HepG2 (cell line): ENCODE data around the gene SLC35A1. TPM values are rescaled to one million over a fixed set of nuclear protein-coding genes. Genes with fewer than 3 reads are reported as not detected.

ENCODE experiments used
- AHDC1 ChIP-seq: sonication (generic); formaldehyde crosslinking; IDR thresholded peaks from 2 replicates; pipeline ENCODE4 v1.5.1; 2020; ENCODE audit warnings: mild to moderate bottlenecking, missing genetic modification reagents, borderline replicate concordance
- AHR ChIP-seq: IDR thresholded peaks from 2 replicates; pipeline ENCODE4 v1.6.1; 2018; ENCODE audit warnings: missing genetic modification reagents, missing compliant biosample characterization
- ARID3A ChIP-seq: IDR thresholded peaks from 2 replicates; pipeline ENCODE4 v1.6.1; 2012; ENCODE audit warnings: low read depth, low read length, improper control_type of control experiment
- HNF4A ChIP-seq: sonication (generic); formaldehyde crosslinking; IDR thresholded peaks from 2 replicates; pipeline ENCODE4 v1.4.0; 2020; ENCODE audit warnings: missing genetic modification reagents
- KAT8 ChIP-seq: IDR thresholded peaks from 2 replicates; pipeline ENCODE4 v1.6.1; 2016; ENCODE audit warnings: missing genetic modification reagents, missing compliant biosample characterization
- KDM6A ChIP-seq: IDR thresholded peaks from 2 replicates; pipeline ENCODE4 v1.6.1; 2016; ENCODE audit warnings: low read depth
- POLR2A ChIP-seq, 2 experiments: IDR thresholded peaks; 2 replicates each; pipeline ENCODE4 v1.6.1; 2011; ENCODE audit warnings: low read depth in 2 of 2, low read length in 2 of 2, mild to moderate bottlenecking in 1 of 2, moderate library complexity in 1 of 2; ENCODE audit not compliant: insufficient read depth in 1 of 2
- TFDP1 ChIP-seq: IDR thresholded peaks from 2 replicates; pipeline ENCODE4 v1.6.1; 2016; ENCODE audit warnings: missing compliant biosample characterization, missing genetic modification reagents, borderline replicate concordance
- ZNF318 ChIP-seq: sonication (generic); formaldehyde crosslinking; IDR thresholded peaks from 2 replicates; pipeline ENCODE4 v1.4.0; 2020; ENCODE audit warnings: mild to moderate bottlenecking, missing genetic modification reagents
- ZNF329 ChIP-seq: sonication (generic); formaldehyde crosslinking; IDR thresholded peaks from 2 replicates; pipeline ENCODE4 v1.9.0; 2021; ENCODE audit warnings: low read depth, mild to moderate bottlenecking, missing genetic modification reagents
- ZNF782 ChIP-seq: sonication (generic); formaldehyde crosslinking; IDR thresholded peaks from 2 replicates; pipeline ENCODE4 v1.4.0; 2020; ENCODE audit warnings: missing genetic modification reagents, mild to moderate bottlenecking, borderline replicate concordance
- polyA plus RNA-seq, 8 experiments: library from polyadenylated mRNA; depleted of rRNA in 3 of 8; stranded (reverse) in 7 of 8; unstranded in 1 of 8; fragments of >200 nt; fragmentation: Illumina TruSeq in 4 of 8; extraction: Trizol in 4 of 8; gene quantifications; 2 replicates each; pipeline versions ENCODE4 v1.2.1 to v1.2.3, GENCODE V29; 2011 to 2016; ENCODE audit warnings: low read depth in 4 of 8, missing spikeins in 1 of 8, mixed read lengths in 1 of 8; ENCODE audit not compliant: insufficient read depth in 1 of 8
- total RNA-seq, 5 experiments: library from RNA; depleted of rRNA; stranded (reverse); fragments of >200 nt; fragmentation: Illumina TruSeq; extraction: Trizol; gene quantifications; 2 replicates each; pipeline ENCODE4 v1.2.3, GENCODE V29; 2016; ENCODE audit warnings: low read depth in 1 of 5

The SLC35A1 gene
- total and polyA plus RNA-seq, 2 of the 13 experiments (the other 11 are each of a cell fraction or from before 2014, with no cell fraction given) = 24.8 to 25.1 TPM

GRCh38 chr6:87534377-87535047 lies 61.7 kb downstream of the SLC35A1 start (continued):
- no peak for TF ChIP-seq TFDP1 (CRISPR knock-in tag)
- TF ChIP-seq HNF4A (CRISPR knock-in tag) = peak; percentile 87
- TF ChIP-seq AHR (CRISPR knock-in tag) = no peak
- TF ChIP-seq AHDC1 (CRISPR knock-in tag) = peak; percentile 55; the same call in 1 of the 2 replicates
- TF ChIP-seq ZNF329 (CRISPR knock-in tag) = no peak
- TF ChIP-seq KDM6A = peak; percentile 36; the same call in 1 of the 2 replicates
- peak; percentile 68 for TF ChIP-seq KAT8
- TF ChIP-seq ZNF318 (CRISPR knock-in tag) = no peak
- TF ChIP-seq ZNF782 (CRISPR knock-in tag) = no peak
- TF ChIP-seq ARID3A = peak; percentile 80
- TF ChIP-seq POLR2A (IDR thresholded peaks at IDR 0.05; ENCODE audit: insufficient read depth in 1 of 2, low read depth in 2 of 2, low read length in 2 of 2) = peak; percentile 23 to 29; a peak in 1 of 4 replicates
